Activated B cell treated with CpG ODN at 0.5 μM for 24 hours (primary cell): ENCODE data around the gene KIAA0930. TPM values are rescaled to one million over a fixed set of nuclear protein-coding genes. Genes with fewer than 3 reads are reported as not detected.

Experiments
- ATAC-seq: fragments of 200-7000 bp; cut with Tn5 transposase; one replicate; pipeline ENCODE4 v1.10.0; 2021; ENCODE audit warnings: low read depth, mild to moderate bottlenecking, moderate library complexity
- CTCF ChIA-PET: fragments of 350-600 bp; sonication (Branson Sonifier 250); formaldehyde crosslinking; loops from one replicate; lab custom pipeline; 2021; ENCODE audit warnings: antibody characterized with exemption; lab: Charles Lee
- POLR2A ChIA-PET: fragments of 350-600 bp; sonication (Branson Sonifier 250); formaldehyde crosslinking; loops from one replicate; lab custom pipeline; 2021; ENCODE audit warnings: antibody characterized with exemption; lab: Charles Lee
- DNase-seq: peaks from one replicate; pipeline ENCODE4 v3.0.0; 2022
- H3K27ac Mint-ChIP-seq: one replicate; pipeline ENCODE4 v1.8.0; 2020; ENCODE audit warnings: mixed read lengths
- H3K27me3 Mint-ChIP-seq: one replicate; pipeline ENCODE4 v1.8.0; 2021; ENCODE audit warnings: mixed read lengths
- H3K36me3 Mint-ChIP-seq: one replicate; pipeline ENCODE4 v1.8.0; 2021; ENCODE audit warnings: low read depth, mixed read lengths
- H3K4me1 Mint-ChIP-seq: one replicate; pipeline ENCODE4 v1.8.0; 2021; ENCODE audit warnings: mixed read lengths
- H3K4me3 Mint-ChIP-seq: one replicate; pipeline ENCODE4 v1.8.0; 2020; ENCODE audit warnings: mild to moderate bottlenecking, mixed read lengths
- H3K9me3 Mint-ChIP-seq: one replicate; pipeline ENCODE4 v1.8.0; 2020; ENCODE audit warnings: mixed read lengths
- intact Hi-C: fragments of 100-400 bp; cut with micrococcal nuclease; formaldehyde crosslinking; loops from one replicate; pipeline ENCODE4 v1.15.1; 2024
- total RNA-seq: library from RNA; stranded (reverse); gene quantifications from 2 replicates; pipeline ENCODE4 v1.2.3, GENCODE V29; 2022
- TF ChIP-seq, protein P1 (sequence below): fragments of 200-600 bp; IDR thresholded peaks from one replicate; pipeline ENCODE4 v1.8.0; 2022; ENCODE audit warnings: antibody characterized with exemption, mild to moderate bottlenecking

Gene KIAA0930
- total RNA-seq, 1 donor from 2014 or later: 42.2 TPM

DNA sequence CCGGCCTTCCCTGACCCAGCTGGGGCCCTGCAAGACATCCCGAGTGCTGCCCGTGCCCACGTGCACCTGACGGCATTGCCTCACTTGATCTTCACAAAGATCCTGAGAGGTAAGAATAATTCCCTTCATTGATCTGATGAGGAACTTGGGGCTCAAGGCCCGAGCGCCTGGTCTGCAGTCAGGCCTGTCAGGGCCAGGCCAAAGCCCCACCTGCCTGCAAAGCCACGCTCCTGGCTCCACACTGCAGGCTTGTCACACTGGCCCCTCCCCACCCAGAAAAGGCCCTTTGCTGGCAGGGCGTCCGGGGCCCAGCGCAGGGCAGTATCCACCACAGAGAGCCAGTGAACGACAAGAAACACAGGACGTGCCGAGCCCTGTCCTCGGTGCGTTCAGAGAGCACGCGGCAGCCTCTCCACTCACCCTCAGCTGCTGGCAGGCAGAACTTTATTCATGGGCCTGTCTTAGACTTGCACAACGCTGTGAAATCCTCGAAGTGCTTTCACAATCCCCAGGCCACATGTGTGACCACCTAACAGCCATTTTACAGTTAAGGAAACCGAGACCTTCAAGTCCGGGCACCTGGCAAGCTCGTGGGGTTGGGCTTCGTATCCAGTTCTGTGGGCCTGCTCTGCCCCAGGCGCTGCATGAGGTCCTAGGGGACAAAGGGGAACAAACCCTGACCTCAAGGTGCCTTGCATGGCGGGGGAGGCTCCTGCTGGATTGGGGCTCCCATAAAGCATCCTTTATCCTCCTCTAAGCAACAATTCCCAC, 14.8 kb downstream of the KIAA0930 start:
- CTCF ChIA-PET: no interaction called here
- Mint-ChIP-seq H3K27ac (no peak overlapping the region), H3K9me3 (no peaks in the 10 kb centered on the region), H3K4me3 (no peak overlapping the region), H3K36me3 (peaks cover 9% of the 10 kb centered on the region), H3K4me1 (peaks cover 55% of the 10 kb centered on the region), H3K27me3 (no peaks in the 10 kb centered on the region)
- TF ChIP-seq, protein P1, sequence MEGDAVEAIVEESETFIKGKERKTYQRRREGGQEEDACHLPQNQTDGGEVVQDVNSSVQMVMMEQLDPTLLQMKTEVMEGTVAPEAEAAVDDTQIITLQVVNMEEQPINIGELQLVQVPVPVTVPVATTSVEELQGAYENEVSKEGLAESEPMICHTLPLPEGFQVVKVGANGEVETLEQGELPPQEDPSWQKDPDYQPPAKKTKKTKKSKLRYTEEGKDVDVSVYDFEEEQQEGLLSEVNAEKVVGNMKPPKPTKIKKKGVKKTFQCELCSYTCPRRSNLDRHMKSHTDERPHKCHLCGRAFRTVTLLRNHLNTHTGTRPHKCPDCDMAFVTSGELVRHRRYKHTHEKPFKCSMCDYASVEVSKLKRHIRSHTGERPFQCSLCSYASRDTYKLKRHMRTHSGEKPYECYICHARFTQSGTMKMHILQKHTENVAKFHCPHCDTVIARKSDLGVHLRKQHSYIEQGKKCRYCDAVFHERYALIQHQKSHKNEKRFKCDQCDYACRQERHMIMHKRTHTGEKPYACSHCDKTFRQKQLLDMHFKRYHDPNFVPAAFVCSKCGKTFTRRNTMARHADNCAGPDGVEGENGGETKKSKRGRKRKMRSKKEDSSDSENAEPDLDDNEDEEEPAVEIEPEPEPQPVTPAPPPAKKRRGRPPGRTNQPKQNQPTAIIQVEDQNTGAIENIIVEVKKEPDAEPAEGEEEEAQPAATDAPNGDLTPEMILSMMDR: no peak
- intact Hi-C loops: no loop called here
- DNase-seq: no peak
- no peak for ATAC-seq
- POLR2A ChIA-PET: interaction anchor here (1.8 kb wide), 1 partner anchor 9 kb away, joined by 6 read pairs; no protein-coding TSS in a partner anchor

DNA sequence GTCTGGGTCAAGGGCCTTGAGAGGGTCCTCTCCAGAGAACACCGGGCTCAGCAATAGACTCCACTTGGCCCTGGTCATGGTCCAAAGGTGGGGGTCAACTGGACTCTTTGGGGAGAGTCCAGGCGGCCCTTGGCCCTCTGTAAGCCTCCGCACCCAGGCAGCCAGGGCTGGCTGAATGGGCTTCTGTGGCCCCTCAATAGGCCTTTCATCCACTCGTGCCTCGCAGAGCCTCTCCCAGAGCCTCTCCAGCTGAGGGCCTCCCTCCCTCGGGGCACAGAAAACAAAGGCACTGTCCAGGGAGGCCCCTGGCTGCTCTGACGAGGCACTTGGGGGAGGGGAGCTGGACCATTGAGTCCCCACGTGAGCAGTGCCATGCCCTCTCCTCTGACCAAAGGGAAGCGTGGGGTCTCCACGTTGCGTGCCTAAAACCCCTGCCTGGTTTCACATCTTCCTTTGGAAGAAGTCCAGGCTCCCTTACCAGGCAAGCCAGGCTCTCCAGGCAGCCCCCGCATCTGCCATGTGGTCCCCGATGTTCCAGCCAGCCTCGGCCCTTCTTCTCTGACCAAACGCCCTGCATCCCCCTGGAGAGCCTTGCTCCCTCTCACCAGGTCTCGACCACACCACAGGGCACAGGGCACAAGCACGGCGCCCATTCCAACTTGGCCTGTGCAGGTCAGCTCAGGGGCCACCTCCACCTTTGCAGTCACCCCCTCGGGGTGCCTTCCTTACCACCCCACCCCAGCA, 15.5 kb downstream of the KIAA0930 start:
- H3K27ac Mint-ChIP-seq: no peak overlapping the region
- CTCF ChIA-PET: no interaction called here
- H3K4me1 Mint-ChIP-seq: peaks cover 55% of the 10 kb centered on the region
- no peaks in the 10 kb centered on the region for H3K27me3 Mint-ChIP-seq
- POLR2A ChIA-PET: interaction anchor here (0.7 kb wide), 1 partner anchor 10 kb away, joined by 3 read pairs; no protein-coding TSS in a partner anchor
- peaks cover 9% of the 10 kb centered on the region for H3K36me3 Mint-ChIP-seq
- intact Hi-C loops: no loop called here
- no peaks in the 10 kb centered on the region for H3K9me3 Mint-ChIP-seq
- ATAC-seq (no peak), DNase-seq (no peak)
- TF ChIP-seq, protein P1: no peak
- H3K4me3 Mint-ChIP-seq: no peak overlapping the region

DNA sequence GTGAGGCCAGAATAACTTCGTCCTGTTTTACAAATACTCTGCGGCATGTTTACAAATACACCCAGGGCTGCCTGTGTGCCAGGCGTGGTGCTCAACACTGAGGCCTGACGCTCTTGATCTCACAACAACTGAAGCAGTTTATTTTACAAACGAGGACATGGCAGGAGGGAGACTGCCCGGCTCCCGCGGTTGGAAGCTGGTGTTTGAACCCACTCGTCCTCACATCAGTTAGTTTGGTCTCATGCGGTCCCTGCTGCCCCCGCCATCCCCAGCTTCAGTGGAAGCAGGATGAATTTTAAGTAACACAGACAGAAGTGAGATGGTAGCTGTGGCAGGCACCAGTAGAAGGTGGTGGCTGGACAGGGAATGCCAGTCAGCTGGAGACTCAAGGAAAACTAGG, 16.4 kb downstream of the KIAA0930 start:
- intact Hi-C loops: no loop called here
- TF ChIP-seq, protein P1: no peak
- ChIA-PET POLR2A (interaction anchor here (0.5 kb wide), 1 partner anchor 1140 kb away, joined by 3 read pairs; no protein-coding TSS in a partner anchor), CTCF (no interaction called here)
- Mint-ChIP-seq H3K4me3 (no peak overlapping the region), H3K27ac (no peak overlapping the region), H3K36me3 (peaks cover 9% of the 10 kb centered on the region), H3K4me1 (peaks cover 56% of the 10 kb centered on the region), H3K9me3 (no peaks in the 10 kb centered on the region), H3K27me3 (no peaks in the 10 kb centered on the region)
- ATAC-seq (no peak), DNase-seq (no peak)

DNA sequence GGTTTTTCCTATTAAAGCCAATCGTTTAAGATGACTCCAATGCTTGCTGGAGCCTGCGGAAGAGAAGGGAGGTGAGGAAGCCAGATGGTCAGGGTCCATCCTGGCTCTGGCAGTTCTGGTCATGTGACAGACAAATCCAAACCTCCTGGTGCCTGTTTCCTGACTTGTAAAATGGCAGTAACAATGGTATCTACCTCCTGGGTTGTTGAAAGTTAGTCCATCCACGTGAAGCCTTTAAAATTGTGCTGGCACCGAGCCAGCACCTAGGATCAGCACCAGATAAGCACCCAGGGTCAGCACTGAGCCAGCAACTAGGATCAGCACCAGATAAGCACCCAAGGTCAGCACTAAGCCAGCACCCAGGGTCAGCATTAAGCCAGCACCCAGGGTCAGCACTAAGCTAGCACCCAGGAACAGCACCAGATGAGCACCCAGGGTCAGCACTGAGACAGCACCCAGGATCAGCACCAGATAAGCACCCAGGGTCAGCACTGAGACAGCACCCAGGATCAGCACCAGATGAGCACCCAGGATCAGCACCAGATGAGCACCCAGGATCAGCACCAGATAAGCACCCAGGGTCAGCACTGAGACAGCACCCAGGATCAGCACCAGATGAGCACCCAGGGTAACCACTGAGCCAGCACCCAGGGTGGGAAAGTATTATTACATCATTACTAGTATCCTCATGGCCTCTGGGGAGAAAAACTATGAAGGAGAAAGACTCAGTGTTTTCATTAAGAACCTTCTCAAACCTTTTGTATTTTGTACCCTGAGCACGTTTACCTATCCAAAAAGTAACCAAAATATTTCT, 17.2 kb downstream of the KIAA0930 start:
- ChIA-PET POLR2A (interaction anchor here (1.6 kb wide), 1 partner anchor 11 kb away, joined by 5 read pairs; no protein-coding TSS in a partner anchor), CTCF (no interaction called here)
- no peak for ATAC-seq
- Mint-ChIP-seq H3K36me3 (peaks cover 9% of the 10 kb centered on the region), H3K4me3 (no peak overlapping the region), H3K4me1 (peaks cover 63% of the 10 kb centered on the region), H3K9me3 (no peaks in the 10 kb centered on the region), H3K27me3 (no peaks in the 10 kb centered on the region), H3K27ac (no peak overlapping the region)
- no peak for DNase-seq
- TF ChIP-seq, protein P1: no peak
- intact Hi-C loops: no loop called here
